ENCODE measurements around the gene FOXN3. TPM values are rescaled to one million over a fixed set of nuclear protein-coding genes. Genes with fewer than 3 reads are reported as not detected.
"Not testable (repeated sequence)": the region's sequence is repeated elsewhere in the genome, so short reads cannot be mapped to it uniquely, and the experiment has no call there.

FOXN3 gene
- total RNA-seq, 1 donor from 2014 or later, result 15.0 TPM

DNA sequence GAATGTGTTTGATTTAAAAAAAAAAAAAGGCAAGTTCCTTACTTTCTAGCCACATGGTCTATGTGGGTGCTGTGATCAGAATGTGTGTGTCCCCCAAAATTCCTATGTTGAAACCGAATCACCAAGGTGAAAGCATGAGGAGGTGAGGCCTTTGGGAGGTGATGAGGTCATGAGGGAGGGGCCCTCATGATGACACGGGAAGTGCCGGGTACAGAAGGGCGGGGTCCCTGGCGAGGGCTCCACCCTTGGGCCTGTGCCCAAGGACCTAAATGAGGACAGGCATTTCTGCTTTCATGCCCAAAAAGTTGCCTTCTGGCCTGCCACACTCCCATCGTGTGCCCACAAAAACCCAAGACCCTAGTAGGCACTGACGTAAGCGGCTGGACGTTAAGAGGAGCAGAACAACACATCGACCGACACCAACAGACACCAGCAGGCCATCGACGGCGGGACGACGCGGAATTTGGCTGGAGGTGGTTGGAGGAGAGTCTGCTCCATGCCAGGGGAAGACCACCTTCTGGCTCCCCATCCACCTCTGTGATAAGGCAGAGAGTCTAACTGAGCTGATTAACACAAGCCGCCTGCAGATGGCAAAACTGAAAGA, 211.8 kb downstream of the FOXN3 start:
- DNase-seq (ENCODE audit: low read depth in 2 of 2), result no peak

DNA sequence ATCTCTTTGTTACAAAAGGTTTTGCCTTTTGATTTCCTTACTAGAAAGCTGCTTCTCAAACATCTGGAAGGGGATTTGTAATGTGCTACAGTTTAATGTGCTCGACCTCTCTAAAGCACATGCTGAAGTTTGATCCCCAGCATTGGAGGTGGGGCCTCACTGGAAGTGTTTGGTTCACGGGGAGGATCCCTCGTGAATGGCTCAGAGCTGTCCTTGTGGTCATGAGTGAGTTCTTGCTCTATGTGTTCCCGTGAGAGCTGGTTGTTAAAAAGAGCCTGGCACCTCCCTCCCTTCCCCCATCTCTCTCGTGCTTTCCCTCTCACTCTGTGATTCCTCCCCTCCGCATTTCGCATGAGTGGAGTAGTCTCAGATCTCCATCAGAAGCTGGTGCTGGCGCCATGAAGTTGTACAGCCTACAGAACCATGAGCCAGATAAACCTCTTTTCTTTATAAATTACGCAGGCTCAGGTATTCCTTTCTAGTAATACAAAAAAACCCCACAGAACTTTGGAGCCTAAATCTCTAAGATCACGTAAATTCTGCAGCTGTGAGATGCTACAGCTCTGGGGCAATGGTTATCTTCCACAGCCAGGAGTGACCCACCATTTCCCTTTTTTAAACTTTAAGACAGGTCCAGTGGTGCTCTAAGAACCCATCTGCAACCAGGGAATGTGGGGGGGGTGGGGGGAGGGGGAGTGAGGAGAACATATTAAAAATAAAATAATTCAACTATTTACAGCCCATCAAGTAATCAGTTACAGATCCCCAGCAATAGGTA, 214.4 kb downstream of the FOXN3 start:
- DNase-seq (ENCODE audit: low read depth in 2 of 2), result no peak

DNA sequence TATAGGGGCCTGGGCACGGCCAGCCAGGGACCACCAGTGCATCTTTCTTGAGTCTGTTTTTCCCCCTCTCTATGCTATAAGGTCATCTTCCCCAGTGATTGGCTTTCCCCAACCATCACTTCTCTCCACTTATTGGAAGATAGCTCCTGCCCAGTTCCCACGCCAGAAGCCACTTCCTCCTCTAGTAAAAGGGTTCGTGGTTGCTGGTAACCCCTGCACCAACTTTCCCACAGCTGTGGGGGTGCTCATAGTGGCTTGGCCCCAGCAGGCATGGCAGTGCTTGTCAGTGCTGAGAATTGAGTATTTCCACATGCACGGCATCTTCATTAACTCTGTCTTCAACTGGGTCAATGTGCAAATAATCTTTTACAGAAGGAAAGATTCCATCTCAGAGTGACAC, 215.4 kb downstream of the FOXN3 start:
- DNase-seq (ENCODE audit: low read depth in 2 of 2), result no peak

DNA sequence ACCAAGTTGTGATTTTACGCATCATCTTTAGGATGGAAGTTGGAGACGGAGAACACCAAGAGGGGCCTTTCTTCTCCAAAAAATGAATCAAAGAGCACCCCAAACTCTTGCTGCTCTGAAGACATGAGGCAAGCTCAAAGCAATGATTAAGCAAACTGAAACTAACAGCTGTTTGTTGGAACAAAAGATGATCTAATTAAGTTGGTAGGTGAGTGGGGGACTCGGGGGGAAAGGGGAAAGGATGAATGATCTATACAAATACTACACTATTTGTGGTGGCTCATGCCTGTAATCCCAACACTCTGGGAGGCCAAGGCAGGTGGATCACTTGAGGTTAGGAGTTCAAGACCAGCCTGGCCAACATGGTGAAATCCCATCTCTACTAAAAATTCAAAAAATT, 217.7 kb downstream of the FOXN3 start:
- not testable (repeated sequence) for DNase-seq (ENCODE audit: low read depth in 2 of 2)

DNA sequence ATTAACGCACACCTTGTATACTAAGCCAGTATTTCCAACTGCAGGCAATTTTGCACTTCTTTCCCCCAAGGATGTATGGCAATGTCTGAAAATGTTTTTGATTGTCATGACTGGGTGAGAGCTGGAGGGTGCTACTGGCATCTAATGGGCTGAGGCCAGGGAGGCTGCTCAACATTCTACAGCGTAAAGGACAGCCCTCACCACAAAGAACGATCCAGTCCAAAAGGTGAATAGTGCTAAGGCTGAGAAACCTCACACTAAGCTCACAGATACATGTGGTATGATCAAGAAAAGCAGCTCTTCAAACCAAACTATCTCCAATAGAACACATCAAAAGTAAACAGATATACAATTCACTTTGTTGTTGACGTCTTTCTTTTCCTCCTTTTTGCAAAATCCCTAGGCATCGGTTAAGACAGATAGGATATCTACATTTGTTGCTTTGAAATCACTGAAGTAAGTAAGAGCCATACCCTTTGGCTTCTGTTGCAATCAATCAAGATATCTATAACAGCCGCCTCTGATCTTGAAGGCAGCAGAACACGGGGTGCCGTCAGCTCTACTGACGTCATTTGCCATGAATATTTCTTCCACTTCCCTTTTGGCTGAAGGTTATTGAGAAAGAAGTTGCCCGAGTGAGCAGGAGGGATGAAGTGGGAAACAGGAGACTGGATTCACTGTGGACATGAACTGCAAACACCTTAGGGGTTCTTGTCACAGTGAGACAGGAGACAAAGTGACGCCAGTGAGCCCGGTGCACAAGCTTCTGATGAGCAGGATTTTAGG, 218.3 kb downstream of the FOXN3 start:
- no peak for DNase-seq (ENCODE audit: low read depth in 2 of 2)

DNA sequence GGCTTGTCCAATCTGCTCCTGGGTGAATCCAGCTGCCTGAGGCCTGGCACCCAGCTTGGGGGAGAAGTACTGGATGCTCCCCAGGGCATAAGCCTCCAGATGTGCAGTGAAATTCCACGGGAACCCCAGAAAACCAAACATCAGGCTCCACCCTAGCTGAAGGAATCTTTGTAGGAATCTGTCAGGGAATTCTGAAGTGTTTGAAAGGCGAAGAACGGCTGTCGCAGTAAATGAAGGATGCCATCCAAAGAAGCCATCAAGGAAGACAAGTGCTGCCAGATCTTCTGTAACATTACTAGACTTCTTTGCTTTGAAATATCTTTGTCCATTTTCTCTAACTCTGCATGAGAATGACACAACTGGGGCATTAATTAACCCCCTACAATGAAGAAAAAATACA, 219.4 kb downstream of the FOXN3 start:
- DNase-seq (ENCODE audit: low read depth in 2 of 2), result no peak

DNA sequence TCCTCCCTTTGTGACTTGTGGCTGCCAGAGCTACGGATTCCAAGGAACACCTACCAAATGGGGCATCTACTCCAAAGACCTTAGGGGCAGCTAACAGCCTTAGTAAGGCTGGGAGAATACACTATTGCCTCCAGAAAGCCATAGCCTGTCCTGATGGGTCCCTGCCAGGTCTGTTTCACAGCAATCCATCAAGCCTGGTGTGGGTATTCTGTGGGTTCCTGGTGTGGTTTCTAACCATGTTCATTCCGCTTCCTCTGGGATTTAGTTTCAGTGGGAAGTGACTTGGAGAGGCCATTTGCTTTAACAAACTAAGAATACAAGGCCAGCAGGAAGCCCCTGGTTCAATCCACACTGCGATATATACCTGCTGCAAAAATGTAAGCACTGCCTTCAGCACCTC, 220.5 kb downstream of the FOXN3 start:
- DNase-seq (ENCODE audit: low read depth in 2 of 2), result no peak

DNA sequence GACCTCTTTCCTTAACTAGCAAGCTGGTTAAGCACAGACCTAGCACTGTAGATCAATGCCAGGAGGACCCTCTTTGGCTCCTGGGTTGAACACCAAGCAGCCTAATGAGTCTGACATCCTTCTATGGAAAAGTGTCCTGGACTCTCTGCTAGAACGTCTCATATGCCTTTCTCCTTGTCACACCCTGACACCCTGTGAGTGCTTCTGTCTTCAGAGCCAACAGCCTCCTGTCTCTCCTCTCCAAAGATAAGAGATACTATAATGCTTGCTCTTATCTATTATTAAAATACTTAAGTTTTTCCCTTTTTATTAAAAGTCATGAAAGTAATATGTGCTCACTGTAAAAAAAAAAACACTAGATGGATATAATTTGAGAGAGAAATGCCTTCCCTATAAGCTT, 222.7 kb downstream of the FOXN3 start:
- no peak for DNase-seq (ENCODE audit: low read depth in 2 of 2)

DNA sequence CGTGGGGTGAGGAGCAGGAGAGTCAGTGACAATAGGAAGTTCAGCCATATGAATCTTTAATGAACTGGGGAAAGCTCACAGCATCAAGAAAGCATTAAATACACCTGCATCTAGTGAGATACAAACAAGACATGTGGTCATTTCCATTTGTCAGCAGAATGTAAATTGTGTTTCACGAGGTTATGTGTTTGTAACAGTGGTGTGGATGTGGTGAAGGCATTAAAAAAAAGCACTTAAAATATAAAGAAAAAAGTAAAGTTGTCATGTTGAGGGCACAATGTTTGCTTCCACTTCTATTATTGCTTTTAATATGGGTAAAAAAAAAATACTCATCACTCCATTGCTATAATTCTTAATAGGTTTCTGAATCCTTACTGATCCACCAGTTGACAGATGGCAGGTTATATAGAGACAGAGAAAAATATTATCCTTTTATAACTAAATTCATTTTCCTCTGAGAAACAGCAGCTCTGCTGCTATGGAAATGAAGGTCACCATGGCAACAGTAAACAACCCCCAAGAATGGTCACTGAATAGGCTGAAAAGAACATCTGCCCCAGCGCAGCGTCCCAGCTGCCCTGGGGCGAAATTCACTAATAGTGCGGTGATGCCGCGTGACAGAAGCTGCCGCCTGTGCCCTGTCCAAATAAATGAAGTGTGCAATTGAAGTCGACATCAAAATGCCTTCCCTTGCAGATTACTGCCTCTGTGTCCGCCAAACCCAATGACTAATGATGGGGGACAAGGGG, 226.1 kb downstream of the FOXN3 start:
- peak in 1 of 2 donors; percentile 5 for DNase-seq (ENCODE audit: low read depth in 2 of 2)

DNA sequence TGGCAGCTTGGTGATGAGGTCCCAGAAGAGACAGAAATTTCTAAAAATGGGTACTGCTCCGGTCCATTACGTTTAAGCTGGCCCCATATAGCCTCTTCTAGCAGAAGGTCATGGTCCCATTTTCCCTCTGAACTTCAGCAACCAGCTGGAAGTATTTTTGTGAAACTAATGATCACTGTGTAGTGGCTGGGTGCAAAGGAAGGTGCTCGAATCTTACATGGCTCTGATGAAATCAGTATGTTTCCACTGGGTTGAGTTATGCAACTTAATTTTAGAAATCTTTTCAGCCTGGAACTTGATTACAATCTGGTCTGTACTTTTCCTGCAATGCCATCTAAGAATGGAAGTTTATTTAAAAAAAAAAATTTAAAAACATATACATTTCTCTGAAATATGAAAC, 228.5 kb downstream of the FOXN3 start:
- no peak for DNase-seq (ENCODE audit: low read depth in 2 of 2)

DNA sequence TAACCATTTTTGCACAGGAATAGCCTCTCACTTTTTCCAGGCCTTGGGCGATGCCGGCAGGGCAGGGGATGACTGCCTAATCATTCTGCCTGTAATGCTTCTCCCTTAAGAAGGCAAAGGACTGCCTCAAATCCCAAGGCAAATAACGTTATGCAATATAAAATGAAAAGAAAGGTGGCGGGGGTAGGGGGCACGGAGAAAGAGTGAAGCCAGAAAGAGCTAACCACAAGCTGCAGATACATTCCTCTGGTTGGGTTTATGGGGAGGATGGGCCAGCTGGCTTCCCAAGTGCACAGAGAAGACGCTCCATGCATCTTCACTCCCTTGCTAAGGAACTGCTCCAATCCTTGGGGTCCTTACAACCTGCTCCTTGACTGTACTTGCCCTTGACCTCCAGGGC, 229.5 kb downstream of the FOXN3 start:
- DNase-seq (ENCODE audit: low read depth in 2 of 2), result no peak

DNA sequence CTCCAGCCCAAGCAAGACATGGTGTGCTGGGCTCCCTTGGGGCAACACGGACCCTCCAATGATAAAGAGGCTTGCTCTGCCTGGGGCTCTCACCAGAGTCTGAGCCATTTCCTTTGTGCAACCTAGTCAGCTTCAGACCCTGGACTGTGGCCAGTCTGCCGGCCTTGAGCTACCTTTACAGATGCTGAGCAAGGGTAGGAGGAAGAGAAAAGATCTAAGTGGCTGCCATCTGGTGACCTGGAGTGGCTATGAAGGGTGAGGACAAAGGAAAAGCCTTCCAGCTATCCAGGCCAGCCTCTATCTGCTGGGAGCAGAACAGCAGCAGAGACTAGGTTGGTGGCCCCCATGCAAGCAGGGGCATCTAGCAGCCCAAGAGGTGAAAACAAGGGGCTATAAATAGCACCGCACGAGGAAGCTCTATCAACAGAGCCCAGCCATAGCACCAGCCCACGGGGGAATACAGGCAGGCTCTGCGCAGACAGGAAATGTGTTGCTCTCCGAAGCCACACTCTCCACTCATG, 230.1 kb downstream of the FOXN3 start:
- DNase-seq (ENCODE audit: low read depth in 2 of 2), result no peak

DNA sequence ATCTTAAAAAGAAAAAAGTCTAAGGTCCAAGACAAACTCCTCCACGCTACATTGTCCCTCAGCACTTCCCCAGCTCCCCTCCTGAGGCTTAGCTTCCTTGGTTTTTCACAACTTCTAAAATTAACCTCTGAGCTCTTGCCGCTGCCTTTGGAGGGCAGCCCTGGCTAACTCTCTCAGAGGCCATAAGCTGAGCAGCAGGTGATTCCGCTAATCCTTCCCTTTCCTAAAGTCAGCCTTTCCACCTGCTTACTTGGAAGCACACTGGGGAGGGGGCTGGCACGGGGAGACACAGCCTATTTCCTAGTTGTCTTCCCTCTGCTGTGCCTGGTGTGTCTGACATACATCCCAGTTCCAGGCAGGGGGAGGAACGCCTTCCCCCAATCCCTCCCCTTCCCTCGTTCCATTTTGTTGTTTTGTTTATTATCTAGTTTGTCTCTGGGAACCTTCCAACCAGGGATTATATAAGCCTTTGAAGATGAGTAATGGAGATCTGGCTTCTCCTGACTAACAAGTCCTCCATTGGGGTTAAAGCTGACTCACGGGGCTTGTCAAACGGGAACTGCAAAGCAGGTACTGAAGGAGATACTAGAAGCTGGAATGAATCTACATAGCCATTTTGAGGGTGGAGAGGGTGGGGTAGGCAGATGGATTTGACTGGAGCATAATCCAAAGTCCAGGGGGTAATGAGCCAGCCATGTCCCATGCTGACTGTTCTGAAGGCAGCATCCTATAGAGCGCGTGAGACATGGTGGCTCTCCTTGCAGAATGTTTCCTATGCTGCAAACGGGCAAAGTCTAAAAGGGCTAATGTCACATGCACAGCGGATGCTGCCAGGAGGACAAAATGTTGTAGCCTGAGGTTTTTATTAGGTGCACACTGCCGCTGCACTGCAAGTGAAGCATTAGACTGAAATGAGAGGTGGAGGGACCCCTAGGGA, 230.8 kb downstream of the FOXN3 start:
- no peak for DNase-seq (ENCODE audit: low read depth in 2 of 2)

DNA sequence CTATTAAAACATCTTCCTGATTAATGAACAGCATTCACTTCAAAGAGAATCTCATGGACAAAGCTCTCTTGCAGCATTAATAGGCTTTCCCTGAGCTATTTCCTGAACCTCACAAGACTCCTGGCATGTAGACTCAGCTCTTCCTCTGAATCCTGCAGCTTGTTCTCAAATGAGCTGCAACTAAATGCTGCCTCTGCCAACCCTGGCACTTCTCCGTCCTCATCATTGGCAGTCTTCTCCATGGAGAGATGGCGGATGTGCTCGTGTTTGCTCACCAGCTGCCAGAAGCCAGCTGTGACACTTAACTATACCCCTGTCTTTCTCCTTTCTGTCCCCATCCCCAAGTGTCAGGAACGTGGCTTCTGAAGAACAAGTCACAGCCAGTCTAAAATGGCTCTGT, 232.1 kb downstream of the FOXN3 start:
- DNase-seq (ENCODE audit: low read depth in 2 of 2), result no peak

DNA sequence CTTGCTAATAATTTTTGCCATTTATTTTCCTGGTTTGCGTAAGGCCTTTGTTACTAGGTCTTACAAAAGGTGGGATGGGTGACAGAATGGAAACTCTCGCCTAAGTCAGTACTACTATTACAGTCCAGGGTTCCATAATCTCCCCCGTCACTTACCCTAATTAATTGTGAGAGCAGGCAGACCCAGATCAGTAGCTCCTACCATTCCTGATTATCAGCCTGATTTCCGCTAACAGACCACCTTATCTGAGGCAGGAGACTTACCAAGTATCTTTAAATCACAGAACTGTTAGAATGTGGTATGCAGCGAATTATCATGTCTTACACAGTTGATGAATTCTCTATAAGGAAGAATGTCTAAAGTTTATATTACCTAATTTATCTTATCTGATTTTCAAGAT, 234.7 kb downstream of the FOXN3 start:
- DNase-seq (ENCODE audit: low read depth in 2 of 2), result no peak

DNA sequence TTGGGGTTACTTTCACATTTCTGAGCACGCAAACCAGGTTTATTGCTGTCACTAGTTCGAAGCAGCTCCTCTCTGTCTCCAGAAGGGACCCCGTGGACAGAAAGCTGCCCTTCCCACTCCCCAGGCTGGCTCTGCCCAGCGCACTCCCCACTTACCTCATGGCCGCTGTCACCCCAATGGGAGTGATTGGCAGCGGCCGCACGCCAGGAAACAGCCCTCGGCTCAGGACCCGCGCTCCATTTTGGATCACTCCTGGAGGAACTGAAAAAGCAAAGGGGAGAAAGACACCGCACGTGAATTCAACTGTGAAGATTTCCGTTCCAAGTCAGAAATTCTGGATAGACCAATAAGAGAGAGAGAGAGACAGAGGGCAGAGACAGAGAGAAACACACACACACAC, 236.5 kb downstream of the FOXN3 start:
- no peak for DNase-seq (ENCODE audit: low read depth in 2 of 2)

DNA sequence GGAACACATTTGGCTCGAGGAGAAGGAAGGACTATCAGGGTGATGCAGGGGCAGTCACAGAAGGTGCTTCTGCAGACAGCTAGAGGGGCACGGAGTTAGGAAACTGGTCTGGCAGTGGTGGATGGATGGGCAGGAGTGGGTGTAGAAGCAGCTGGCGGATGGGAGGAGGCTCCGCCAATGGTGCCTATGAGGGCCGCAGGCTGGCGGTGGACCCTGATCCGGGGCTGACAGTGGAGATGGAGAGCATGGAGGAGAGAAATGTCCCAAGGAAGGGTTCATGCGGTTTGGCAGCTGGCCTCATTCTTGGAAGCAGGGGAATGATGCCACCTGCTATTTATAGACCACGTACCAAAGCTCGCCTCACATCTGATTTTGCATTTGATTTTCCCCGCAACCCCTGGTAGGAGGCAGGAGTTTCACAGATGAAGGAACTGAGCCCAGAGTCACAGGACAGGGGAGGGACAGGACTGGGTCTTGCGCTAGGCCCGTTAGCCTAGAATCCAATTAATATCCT, 237.1 kb downstream of the FOXN3 start:
- DNase-seq (ENCODE audit: low read depth in 2 of 2), result no peak

DNA sequence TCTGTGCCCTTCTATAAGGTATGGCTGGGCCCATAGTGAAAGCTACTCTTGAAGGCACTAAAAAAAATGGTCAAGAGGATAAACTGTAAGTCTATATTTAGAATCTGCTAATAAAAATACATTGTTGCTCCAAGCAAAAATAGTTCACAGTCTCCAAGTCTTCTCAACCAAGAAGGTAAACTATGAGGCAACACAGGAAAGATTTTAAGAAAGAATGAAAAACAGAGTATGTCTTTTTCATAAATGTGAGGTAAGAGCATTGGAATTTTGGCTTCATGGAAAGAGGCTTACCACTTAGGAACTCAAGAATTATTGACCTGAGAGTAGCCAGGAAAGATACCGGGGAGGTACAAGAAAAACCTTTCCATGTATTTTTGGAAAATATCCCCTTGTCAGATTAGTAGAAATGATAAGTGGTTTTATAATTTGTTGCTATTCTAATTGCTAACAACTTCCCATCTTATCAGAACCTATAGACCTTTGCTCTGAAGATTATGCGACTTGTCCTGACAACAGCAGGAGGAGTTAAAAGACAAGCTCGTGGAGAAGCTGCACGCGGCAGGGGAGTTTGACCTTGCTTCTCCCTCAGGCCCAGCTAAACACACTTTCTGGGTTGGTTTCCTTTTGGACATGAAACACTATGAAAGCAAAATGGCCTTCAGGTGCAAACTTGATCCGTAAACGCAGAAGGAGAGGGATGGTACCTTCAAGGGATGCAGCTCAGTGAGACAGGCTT, 238.1 kb downstream of the FOXN3 start:
- no peak for DNase-seq (ENCODE audit: low read depth in 2 of 2)

DNA sequence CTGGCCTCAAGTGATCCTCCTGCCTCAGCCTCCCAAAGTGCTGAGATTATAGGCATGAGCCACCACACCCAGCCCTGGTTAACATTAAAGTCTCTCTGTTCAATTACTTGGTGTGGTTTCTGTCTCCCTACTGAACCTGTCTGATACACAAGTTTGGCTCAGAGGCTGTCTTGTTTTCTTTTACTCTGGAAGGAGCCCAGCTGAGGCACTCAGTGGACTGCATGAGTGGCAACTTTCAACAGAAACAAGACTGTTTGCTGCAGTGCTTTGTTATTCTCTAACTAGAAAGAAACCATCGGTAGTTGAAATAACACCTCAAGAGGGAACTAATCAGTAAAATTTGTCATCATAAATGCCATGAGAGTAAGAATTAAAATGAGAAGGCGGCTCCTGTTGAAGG, 238.7 kb downstream of the FOXN3 start:
- DNase-seq (ENCODE audit: low read depth in 2 of 2), result no peak
